C4-2B (cell line): ENCODE results near the gene ACTR3C.

ENCODE experiments used
- CTCF ChIP-seq: fragments of 450-650 bp; conservative IDR thresholded peaks from 2 replicates; pipeline ENCODE4 v1.5.1; 2017; ENCODE audit warnings: mild to moderate bottlenecking
- ZFX ChIP-seq: fragments of 450-650 bp; IDR thresholded peaks from 2 replicates; pipeline ENCODE4 v1.6.1; 2017

- TF ChIP-seq CTCF = no peak
- no peak for TF ChIP-seq ZFX
Measured at GRCh38 chr7:150314639-150315239, 8.6 kb downstream of the ACTR3C start.
